T47D (cell line): ENCODE measurements around the gene NOS1.

Source experiments
- DNase-seq, 2 experiments: peaks; one replicate each; pipeline versions ENCODE4 v3.0.0 to v3.0.0-alpha.2; 2011 to 2012; ENCODE audit warnings: low read depth in 1 of 2, low spot score in 1 of 2
- JUND ChIP-seq: IDR thresholded peaks from 2 replicates; pipeline ENCODE4 v1.6.1; 2012; ENCODE audit warnings: low read depth
- in situ Hi-C: cut with HindIII; loops from 2 replicates; pipeline ENCODE4 v1.10.0; 2016; ENCODE audit warnings: low sequenced_read_pairs, low pct_unique_long_range_greater_than_20kb

Gene NOS1

DNA sequence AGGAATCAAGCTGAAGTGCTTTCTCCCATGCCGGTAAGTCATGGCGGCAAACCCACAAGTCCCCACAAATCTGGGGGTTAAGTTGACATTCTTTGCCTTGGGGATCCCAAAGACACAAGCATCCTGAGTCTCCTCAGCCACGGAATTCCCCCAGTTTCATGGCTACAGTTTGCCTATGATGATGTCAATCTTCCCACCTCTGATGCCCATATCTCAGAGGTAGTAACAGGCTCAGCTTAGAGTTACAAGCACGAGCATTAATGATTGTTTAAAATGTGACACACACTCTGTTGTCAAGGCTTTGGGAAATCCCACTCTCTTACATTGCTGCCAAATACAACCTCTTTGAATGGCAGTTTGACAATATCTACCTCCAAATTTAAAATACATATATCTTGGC, 22.3 kb downstream of the NOS1 start:
- no peak for DNase-seq
- TF ChIP-seq JUND, result no peak
- in situ Hi-C loops, result no loop called here

DNA sequence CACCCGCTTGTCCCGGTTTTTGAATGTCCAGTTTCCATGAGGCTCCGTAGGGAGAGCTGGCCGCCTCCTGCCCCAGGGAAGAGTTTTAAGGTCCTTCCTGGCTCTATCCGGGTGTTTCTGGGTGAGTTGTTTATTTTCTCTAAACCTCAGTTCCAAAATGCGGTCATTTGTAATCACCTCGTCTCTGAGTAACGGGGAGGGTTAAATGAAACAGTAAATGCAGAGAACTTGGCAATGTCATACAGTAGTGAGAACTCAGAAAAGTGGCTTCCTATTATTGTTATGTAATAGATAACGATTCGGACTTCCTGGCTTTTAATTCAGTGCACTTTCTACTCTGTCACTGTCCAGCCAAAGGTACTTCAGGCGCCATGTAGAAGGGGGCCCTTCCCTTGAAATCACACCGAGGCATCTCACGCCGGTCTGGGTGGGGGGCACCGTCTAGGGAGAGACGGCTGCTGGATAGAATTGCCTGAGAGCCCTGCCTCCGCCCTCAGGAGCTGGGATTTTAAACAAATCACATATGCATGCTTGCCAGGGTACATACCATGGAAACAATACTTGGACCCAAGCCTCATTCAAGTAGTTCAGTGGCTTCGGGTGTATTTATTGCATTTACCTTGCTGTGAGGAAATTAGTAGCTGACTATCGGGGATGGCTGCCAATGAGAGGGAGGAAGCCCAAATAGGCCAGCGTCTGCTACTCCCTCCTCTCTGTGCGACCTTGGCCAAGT, 26.4 kb downstream of the NOS1 start:
- DNase-seq, result no peak
- no peak for TF ChIP-seq JUND
- in situ Hi-C loops, result no loop called here

DNA sequence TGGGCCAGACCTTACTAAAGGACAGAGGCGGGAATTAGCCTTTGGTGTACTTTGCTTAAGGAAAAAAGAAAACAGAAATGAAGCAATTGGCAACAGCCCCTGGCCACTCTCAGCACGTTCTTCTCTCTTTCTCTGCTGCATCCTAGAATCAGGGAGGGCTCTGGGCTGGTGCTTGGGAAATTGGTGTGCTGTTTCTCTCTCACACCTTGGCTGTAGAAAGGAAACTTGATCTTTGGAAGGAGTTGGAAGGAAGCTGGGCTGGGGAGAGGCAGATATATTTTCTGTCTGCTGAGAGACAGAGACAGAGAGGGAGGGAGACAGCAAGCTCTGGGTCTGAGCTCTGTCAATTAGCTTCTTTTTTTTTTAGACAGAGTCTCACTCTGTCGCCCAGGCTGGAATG, 27.4 kb downstream of the NOS1 start:
- in situ Hi-C loops, result no loop called here
- no peak for TF ChIP-seq JUND

DNA sequence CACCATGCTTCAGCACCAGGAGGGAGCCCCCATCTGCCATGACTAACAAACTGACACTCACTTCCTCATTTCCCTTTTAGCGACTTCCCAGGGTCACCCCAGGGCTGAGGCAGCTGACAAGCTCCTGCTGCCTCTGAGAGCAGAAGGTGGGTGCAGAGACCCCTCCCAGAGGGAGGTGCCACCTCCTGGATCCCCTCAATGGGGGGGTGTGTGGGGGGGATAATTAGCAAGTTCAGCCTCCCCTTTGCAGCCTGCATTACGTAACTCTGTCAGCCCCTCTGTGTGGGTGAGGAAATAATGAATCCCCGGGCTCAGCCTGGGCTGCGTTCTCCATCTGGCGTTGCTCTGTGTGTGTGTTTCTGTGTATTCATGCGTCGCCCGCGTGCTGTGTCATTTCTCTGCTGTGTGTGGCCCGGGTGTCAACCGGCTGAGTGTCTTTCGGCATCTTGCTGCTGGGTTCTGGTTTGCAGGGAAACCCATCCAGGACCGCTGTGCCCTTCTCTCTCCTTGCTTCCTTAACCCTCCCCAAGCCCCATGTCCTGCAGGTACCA, 28.0 kb downstream of the NOS1 start:
- no peak for TF ChIP-seq JUND
- DNase-seq, result no peak
- in situ Hi-C loops, result no loop called here

More for the DNA sequence above, 27.4 kb downstream of the NOS1 start:
- no peak for DNase-seq

DNA sequence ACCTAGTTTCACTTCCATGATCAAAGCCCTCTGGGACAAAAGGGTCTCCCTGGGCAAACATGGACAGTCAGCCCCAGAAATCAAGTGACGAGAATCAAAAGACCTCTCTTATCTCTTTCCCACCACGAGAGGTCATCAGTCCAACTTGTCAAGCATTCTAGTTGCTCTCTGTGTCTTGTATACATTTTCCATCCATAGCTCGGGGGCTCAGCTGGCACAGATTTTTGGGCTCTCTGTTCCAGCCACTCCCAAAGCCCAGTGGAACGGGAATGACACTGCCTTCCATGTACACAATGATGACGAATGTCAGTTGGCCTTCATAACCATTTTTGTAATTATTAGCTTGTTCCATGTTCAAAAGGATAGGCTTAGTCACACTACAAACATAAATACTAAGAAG, 29.7 kb downstream of the NOS1 start:
- in situ Hi-C loops, result no loop called here

DNA sequence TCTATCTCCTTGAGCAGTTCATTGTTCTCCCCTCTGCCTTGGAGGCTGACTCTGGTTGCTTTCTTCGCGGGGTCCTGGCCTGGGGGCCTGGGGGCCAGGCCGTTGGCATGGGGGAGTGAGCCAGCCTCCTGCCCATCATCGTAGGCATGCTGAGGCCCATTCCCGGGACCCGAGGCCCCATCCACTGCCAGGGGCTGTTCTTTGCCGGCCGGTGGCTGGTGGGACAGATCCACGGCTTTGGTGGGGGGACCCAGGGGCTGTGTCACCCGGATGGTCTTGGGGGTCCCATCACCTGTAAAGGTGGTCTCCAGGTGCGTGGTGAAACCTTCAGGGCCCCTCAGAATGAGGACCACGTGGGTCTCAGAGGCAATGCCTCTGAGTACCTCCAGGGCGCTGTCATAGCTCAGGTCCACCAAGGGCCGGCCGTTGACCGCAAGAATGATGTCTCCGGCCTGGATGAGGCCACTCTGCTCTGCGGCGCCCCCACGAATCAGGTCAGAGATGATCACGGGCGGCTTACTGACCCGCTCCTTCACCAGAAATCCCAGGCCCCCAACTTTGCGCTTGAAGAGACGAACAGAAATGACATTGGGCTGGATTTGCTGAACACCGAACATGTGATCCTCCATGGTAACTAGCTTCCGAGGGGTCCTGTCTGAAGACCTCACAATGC, 30.8 kb downstream of the NOS1 start:
- TF ChIP-seq JUND, result no peak
- in situ Hi-C loops, result no loop called here
- no peak for DNase-seq

More for the DNA sequence above, 29.7 kb downstream of the NOS1 start:
- no peak for DNase-seq
- no peak for TF ChIP-seq JUND

DNA sequence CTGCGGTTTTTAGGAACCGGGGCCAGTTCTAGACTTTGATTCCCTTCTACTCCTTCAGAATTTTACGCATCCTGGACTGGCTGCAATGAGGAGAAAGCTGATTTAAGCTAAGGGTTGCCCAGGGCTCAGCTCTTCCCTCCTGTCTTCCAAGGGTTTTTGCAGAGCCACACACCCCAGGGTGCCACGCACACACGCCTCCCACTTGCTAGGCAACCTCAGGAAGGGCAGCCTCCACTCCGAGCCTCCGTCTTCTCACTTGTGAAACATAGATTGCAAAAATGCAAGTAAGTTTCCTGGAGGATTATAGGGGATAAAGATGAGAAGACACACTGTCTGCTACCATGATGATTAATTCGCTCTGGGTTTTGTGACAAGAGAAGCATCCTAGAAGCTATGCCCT, 31.7 kb downstream of the NOS1 start:
- no peak for TF ChIP-seq JUND
- no peak for DNase-seq
- in situ Hi-C loops, result no loop called here

DNA sequence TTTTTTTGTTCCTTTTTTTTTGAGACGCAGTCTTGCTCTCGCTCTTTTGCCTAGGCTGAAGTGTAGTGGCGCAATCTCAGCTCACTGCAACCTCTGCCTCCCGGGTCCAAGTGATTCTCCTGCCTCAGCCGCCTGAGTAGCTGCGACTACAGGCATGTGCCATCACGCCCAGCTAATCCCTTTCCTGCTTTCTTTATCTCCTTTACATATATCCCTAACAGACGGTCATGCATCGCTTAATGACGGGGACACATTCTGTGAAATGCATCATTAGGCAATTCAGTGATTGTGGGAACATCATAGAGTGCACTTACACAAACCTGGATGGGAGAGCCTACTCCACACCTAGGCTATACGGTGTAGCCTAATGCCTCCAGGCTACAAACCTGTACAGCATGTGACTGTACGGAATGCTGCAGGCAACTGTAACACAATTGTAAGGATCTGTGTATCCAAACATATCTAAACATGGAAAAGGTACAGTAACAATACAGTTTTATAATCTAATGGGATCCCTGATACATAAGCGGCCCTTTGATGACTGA, 32.8 kb downstream of the NOS1 start:
- no peak for TF ChIP-seq JUND
- DNase-seq, result no peak
- in situ Hi-C loops, result no loop called here

DNA sequence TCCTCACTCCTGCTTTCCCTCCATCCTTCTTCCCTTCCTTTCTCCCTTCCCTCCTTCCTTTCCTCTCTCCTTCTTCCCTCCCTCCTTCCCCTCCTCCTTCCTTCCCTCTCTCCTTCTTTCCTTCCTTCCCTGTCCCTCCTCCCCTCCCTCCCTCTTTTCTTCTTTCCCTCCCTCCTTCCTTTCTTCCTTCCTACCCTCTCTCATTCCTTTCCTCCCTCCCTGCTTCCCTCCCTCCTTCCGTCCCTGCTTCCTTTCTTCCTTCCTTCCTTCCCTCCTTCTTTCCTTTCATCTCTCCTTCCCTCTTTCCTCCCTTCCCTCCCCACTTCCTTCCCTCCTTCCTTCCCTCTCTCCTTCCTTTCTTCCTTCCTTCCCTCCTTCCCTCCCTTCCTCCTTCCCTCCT, 39.0 kb downstream of the NOS1 start:
- in situ Hi-C loops, result no loop called here
- TF ChIP-seq JUND, result no peak
- DNase-seq, result no peak

DNA sequence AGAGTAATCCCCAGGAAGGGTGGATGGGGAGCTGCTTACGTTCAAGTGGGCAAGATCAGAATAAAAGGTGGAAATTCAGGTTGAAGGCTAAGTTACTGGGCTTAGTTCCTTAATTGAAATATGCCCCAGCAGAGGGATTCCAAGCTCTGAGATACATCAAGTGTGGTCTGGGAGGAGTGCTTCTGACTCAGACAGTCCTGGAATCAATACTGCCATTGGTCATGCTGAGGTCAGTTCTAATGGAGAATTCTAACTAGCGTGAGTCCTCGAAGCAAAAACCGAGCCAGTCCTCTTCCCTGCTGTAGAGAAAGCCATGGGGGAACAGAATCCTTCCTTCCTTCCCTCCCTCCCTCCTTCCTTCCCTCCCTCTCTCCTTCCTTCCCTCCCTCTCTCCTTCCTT, 39.9 kb downstream of the NOS1 start:
- in situ Hi-C loops, result no loop called here
- TF ChIP-seq JUND, result no peak
- no peak for DNase-seq

DNA sequence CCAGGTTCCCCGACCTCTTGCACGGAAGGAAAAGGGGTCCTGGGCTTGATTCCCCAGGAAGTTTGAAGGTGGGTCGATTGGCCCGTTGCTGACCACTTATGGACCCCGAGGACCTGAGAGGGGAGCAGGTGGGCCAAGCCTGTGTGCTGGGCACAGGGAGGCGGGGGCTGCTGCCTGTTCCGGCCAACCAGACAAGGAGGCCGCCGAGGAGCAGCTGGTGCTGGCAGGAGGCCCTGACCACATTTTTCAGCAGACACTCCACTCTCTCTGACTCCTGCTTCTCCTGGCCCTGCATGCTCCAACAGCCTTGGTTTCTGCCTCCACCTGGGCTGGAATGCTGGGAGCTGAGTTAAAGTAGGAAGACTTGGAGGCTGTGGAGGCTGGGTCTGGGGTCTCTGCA, 42.8 kb downstream of the NOS1 start:
- in situ Hi-C loops, result no loop called here
- no peak for DNase-seq
- no peak for TF ChIP-seq JUND

DNA sequence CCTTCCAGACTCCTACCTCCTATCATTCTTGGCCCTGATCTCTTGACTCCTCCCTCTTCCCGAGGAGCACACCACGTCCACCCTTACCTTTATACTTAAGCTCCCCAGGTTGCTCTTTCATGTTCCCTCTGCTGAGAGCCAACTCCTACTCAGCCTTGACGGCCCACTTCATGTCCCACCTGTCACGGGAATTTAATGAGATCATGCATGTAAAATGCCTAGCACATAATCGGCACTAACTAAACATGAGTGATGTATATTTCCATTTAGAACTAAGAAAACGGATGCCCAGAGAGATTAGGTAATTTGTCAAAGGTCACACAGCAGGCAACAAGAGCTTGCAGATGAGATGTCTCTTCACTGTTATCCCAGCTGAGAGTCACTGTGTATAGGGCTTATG, 45.1 kb downstream of the NOS1 start:
- TF ChIP-seq JUND, result no peak
- in situ Hi-C loops, result no loop called here
- no peak for DNase-seq

DNA sequence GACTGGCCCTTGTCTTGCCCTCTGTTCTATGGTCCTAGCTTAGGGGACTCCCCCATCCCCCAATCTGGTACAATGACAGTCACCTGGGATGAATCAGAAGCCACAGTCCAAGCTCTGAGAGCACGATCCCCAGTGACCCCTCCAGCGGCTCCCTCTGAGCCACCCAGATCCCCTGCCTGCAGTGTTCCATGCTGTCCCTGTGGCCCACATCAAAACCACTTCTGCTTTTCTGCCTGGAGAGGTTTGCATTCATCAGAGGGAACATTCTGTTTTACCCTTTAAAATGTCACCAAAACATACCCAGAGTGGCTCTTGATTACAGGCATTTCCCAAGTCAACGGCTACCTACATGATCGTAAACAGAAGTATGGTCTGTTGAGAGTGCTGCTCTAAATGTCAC, 47.5 kb downstream of the NOS1 start:
- DNase-seq, result no peak
- no peak for TF ChIP-seq JUND
- in situ Hi-C loops, result no loop called here
